Kidney glomerular epithelial cell (primary cell): ENCODE data around the gene VSIG8.
A peak's percentile ranks its signal among the peaks of the same experiment; 100 is the strongest.

Source experiments
- DNase-seq: peaks from one replicate; lab custom pipeline; 2025; lab: John Stamatoyannopoulos, UW

The VSIG8 gene

DNA sequence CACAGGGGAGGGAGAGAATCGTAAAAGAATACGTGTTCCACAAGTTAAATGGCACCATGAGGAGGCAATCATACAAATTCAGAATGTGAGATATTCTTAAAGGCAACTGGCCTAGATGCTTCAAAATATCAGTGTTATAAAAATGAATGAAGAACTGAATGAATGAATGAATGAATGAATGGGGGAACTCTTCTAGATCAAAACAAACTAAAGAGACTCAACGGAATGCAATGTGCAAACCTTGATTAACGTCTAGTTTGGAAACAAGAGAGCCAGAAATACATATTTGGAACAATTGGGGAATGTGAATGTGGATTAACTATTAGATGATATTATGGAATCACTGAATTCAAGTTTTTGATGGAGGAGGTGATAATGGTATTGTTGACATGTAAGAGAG lies 20.7 kb upstream of the VSIG8 start:
- DNase-seq: no peak

DNA sequence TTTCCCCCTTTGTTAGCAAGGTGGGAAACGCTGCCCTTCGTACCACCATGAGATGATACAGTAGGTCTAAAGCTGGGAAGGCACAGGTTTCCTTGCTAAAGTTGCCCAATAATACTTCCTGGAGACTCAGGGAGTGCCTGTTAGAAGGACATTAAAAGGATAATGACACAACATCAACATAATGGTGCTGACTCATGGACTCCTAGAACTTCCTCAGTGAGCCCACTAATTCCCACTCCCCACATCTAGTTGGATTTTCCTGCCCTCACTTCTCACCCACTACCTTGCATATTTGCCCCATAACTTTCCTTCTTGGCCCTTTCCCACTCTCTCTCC lies 20.0 kb upstream of the VSIG8 start:
- no peak for DNase-seq

GRCh38 chr1:159881622-159882526 lies 19.4 kb upstream of the VSIG8 start:
- DNase-seq: peak; percentile 98

DNA sequence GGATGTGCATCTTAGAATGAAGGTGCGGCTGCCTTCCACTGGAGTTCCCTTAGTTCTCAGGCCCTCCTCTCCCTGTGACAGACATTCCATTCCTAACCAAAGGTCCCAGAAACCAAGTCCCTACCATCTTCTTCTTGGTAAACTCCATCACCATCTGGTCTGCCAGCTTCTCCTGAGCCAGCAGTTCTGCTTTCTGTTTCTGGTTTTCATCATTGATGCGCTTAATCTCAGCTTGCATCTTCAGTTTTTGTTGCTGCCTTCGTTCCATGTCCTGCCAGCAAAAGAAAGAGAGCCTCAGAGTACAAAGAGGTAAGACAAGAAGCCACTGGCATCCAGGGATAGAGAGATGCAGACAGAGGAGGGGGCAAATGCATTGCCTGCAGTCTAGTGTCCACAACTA lies 18.0 kb upstream of the VSIG8 start:
- no peak for DNase-seq

GRCh38 chr1:159879977-159880376 lies 17.5 kb upstream of the VSIG8 start:
- DNase-seq: no peak

DNA sequence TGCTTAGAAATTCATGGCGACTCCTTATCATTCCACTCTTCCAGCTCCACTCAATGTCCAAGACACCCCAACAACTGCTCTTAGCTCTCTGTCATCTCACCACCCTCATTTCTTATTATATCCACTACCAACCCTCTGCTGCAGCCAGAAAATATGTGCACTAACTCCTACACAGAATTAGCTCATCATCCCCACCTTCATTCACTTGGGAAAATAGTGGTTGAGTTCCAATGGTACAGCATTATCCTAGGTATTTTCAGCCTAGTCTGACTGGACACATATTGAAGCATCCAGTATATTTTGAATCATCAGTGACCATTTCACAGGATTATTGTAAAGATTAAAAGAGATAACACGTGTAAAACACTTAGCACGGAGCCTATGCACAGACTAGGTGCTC lies 16.7 kb upstream of the VSIG8 start:
- DNase-seq: no peak

GRCh38 chr1:159877695-159878444 lies 15.4 kb upstream of the VSIG8 start:
- DNase-seq: no peak

GRCh38 chr1:159873530-159874143 lies 11.2 kb upstream of the VSIG8 start:
- no peak for DNase-seq

DNA sequence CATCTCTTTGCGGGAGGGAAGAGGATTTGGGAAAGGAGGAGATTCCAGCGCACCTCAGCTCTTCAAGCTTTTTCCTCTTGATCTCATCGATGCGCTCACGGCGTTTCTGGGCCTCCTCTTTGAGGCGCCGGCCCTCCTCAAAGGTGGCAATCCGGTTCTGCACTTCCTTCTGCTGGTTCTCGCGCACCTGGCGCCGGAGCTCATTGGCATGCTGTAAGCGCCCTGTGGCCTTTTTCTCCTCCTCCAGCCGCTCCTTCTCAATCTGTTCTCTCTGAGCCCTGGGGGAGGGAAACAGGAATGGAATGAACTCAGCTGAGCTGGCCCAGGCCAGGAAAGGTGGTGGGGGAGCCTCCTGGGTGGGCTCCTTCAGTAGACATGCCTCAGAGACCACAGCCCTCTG lies 10.4 kb upstream of the VSIG8 start:
- no peak for DNase-seq

- DNase-seq: no peak
These were observed 8.2 kb upstream of the VSIG8 start for GRCh38 chr1:159870704-159871103.

- DNase-seq: no peak
These were observed 7.2 kb upstream of the VSIG8 start for GRCh38 chr1:159869607-159870006.

- peak; percentile 57 for DNase-seq
These were observed 6.7 kb upstream of the VSIG8 start for GRCh38 chr1:159869173-159869572.

- DNase-seq: no peak
These were observed 6.3 kb upstream of the VSIG8 start for GRCh38 chr1:159868766-159869165.

DNA sequence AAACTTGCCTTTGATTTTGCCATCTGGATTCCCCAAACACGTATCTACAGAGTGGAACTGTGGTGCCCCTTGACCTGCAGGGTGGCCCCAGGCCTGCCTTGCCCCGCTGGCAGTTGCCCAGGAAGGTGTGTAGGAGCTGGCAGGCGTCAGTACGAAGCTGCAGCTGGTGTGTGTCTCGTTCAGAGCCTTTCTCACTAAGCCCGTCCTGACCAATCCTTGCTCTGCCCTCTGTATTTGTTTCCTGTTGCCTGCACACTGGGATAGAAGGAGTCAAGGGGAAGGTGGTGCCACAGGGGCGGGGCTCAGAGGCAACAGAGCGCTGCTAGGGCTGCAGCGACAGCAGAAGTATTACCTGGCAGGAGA lies 5.2 kb upstream of the VSIG8 start:
- peak; percentile 45 for DNase-seq

- no peak for DNase-seq
These were observed 4.6 kb upstream of the VSIG8 start for GRCh38 chr1:159866905-159867663.

DNA sequence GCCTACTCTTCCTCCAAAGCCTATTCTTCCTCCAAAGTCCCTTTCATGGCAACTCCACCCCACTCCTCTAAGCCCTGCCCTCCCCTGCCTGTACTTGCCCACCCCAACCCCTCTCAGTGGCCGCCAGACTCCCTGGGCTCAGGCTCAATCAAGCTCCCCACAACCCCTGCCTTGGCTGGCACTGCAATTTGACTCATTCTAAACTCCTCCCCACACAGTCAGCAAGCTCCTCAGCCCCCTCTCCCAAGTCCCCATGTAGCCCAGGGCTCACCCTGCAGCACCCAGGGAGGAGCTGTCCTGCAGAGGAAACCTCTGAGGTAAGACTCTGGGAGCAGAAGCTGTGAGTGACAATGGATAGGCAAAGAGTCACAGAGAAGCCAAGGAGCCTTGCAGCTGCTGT lies 3.6 kb upstream of the VSIG8 start:
- DNase-seq: no peak

DNA sequence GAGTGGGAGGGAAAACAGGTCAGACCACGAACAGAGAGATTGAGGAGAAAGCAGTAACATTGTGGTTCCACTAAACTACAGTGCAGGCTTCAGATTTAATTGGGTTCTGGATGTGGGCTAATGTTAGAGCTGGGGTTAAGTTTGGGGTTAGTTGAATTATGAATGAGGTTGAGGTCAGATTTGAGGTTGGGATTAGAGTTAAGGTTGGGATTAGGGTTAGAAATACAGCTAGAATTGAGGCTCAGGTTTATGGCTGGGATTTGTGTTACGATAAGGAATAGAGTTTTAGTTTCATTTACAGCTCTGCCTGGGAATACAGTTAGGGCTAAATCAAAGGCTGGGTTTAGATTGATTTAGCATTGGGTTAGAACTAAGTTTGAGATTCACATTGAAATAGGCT lies 1.8 kb upstream of the VSIG8 start:
- no peak for DNase-seq

DNA sequence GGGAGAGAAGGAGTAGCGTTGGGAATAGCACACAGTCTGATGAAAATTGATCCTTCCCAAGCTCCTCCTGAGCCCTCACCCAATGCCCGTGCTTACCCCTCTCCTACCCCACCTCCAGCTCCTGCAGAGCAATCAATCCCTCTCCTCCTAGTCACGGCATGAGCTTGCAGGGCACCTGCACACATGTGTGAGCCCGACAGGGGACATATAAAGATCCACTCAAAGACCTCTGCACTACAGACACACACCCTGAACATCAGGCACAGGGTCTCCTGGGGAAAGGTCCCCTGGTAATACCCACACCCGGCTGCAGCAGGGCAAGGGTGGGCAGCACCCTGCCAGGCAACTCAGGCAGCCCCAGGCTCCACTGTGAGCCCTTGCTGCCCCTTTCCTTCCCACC lies 426 bp downstream of the VSIG8 start:
- DNase-seq: no peak

- no peak for DNase-seq
These were observed 1.2 kb downstream of the VSIG8 start for GRCh38 chr1:159861218-159861617.

- DNase-seq: no peak
These were observed 2.0 kb downstream of the VSIG8 start for GRCh38 chr1:159860456-159860855.

DNA sequence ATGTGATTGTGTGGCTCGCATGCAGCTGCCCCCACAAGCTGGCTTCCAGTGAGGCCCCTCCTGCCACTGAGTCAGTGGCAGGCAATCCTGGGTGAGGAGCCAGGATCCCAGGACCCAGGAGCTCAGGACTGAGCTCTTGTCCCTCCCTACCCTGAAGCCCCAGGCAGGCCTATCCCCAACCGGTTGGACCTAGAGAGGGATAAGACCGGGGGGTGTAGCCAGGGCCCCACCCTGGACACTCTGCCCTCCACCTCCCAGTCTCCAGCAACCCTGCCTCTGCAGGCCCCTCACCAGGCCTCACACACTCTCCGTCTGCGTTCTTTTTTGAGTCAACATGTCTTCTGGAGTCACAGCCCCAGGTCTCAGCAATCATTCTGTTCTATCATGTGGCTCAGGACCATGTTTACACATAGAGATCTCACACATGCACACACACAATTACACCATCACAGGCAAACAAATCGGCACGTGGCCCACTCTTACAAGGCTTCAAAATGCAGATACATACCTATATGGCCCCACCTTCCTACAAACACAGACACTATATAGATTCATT lies 2.6 kb downstream of the VSIG8 start:
- no peak for DNase-seq

- DNase-seq: no peak
These were observed 4.6 kb downstream of the VSIG8 start for GRCh38 chr1:159857889-159858288.
